ENCODE measurements around the gene CHM. TPM values are rescaled to one million over a fixed set of nuclear protein-coding genes. Genes with fewer than 3 reads are reported as not detected.

CHM gene
- total RNA-seq, 1 donor from 2014 or later, result 15.0 TPM

Other genes starting within 250 kb of the CHM start
- not detected in 2 replicates for gene DACH2, start 100.9 kb upstream of the CHM start, total RNA-seq

Measured in epithelial cell of proximal tubule (primary cell).